Neural cell (in vitro differentiated cells): ENCODE results near the gene NDRG2.

Experiments used
- CTCF ChIP-seq: fragments of 450-650 bp; IDR thresholded peaks from 2 replicates; pipeline ENCODE4 v1.5.1; 2014; ENCODE audit warnings: antibody characterized with exemption, mild to moderate bottlenecking, moderate library complexity; ENCODE audit not compliant: poor library complexity, severe bottlenecking
- RAD21 ChIP-seq: fragments of 450-650 bp; conservative IDR thresholded peaks from 2 replicates; pipeline ENCODE4 v1.6.1; 2014; ENCODE audit warnings: antibody characterized with exemption, mild to moderate bottlenecking, moderate library complexity

GRCh38 chr14:20988717-20989470 lies 36.0 kb downstream of the NDRG2 start:
- TF ChIP-seq RAD21 (no peak), CTCF (no peak)
